Inferior parietal cortex (tissue), 1 donor: ENCODE data around the gene BCAP29.

Experiments used
- DNase-seq: peaks from one replicate; pipeline ENCODE4 v3.0.0-alpha.2; 2016; ENCODE audit errors: extremely low spot score

Gene BCAP29

GRCh38 chr7:107581387-107582013 lies 1.5 kb downstream of the BCAP29 start:
- no peak for DNase-seq

GRCh38 chr7:107582875-107583274 lies 2.8 kb downstream of the BCAP29 start:
- DNase-seq, result no peak

- no peak for DNase-seq
Observed at GRCh38 chr7:107584716-107585115, 4.7 kb downstream of the BCAP29 start.

- no peak for DNase-seq
Observed at GRCh38 chr7:107588529-107589130, 8.6 kb downstream of the BCAP29 start.

GRCh38 chr7:107591421-107591820 lies 11.4 kb downstream of the BCAP29 start:
- no peak for DNase-seq

GRCh38 chr7:107592361-107593024 lies 12.4 kb downstream of the BCAP29 start:
- no peak for DNase-seq

GRCh38 chr7:107593025-107593410 lies 13.0 kb downstream of the BCAP29 start:
- DNase-seq, result no peak

- DNase-seq, result no peak
Observed at GRCh38 chr7:107594961-107595737, 15.1 kb downstream of the BCAP29 start.

GRCh38 chr7:107596881-107597581 lies 17.0 kb downstream of the BCAP29 start:
- no peak for DNase-seq

GRCh38 chr7:107597582-107597916 lies 17.5 kb downstream of the BCAP29 start:
- DNase-seq, result no peak

GRCh38 chr7:107597953-107598352 lies 17.9 kb downstream of the BCAP29 start:
- DNase-seq, result no peak

GRCh38 chr7:107599262-107599661 lies 19.2 kb downstream of the BCAP29 start:
- no peak for DNase-seq

- no peak for DNase-seq
Observed at GRCh38 chr7:107600816-107601215, 20.8 kb downstream of the BCAP29 start.

- DNase-seq, result peak; percentile 69
Observed at GRCh38 chr7:107605218-107605815, 25.3 kb downstream of the BCAP29 start.

- DNase-seq, result no peak
Observed at GRCh38 chr7:107606303-107606702, 26.3 kb downstream of the BCAP29 start.

GRCh38 chr7:107609811-107610261 lies 29.8 kb downstream of the BCAP29 start:
- DNase-seq, result no peak

- DNase-seq, result no peak
Observed at GRCh38 chr7:107610323-107610722, 30.3 kb downstream of the BCAP29 start.

- DNase-seq, result no peak
Observed at GRCh38 chr7:107613439-107613838, 33.4 kb downstream of the BCAP29 start.

GRCh38 chr7:107613948-107614347 lies 33.9 kb downstream of the BCAP29 start:
- DNase-seq, result no peak

GRCh38 chr7:107614425-107614824 lies 34.4 kb downstream of the BCAP29 start:
- no peak for DNase-seq

GRCh38 chr7:107615910-107616680 lies 36.0 kb downstream of the BCAP29 start:
- no peak for DNase-seq
